Osteoblast (primary cell): Measurements from ENCODE around the gene CACHD1. TPM values are rescaled to one million over a fixed set of nuclear protein-coding genes. Genes with fewer than 3 reads are reported as not detected.
A peak's percentile ranks its signal among the peaks of the same experiment; 100 is the strongest.

Experiments used
- DNase-seq: peaks from one replicate; pipeline ENCODE4 v3.0.0; 2011; ENCODE audit warnings: low spot score, mixed read lengths; ENCODE audit not compliant: insufficient read length; ENCODE audit errors: missing footprints
- H2AFZ ChIP-seq: 2 replicates; pipeline ENCODE4 v1.6.0; 2011; ENCODE audit warnings: mild to moderate bottlenecking, low read length
- H3K27ac ChIP-seq: 2 replicates; pipeline ENCODE4 v1.5.1; 2011; ENCODE audit warnings: mild to moderate bottlenecking, low read depth, low read length, moderate library complexity
- H3K27me3 ChIP-seq: 2 replicates; pipeline ENCODE4 v1.6.0; 2012; ENCODE audit warnings: mild to moderate bottlenecking, control low read depth, inconsistent platforms, low read length, moderate library complexity; ENCODE audit not compliant: insufficient read depth
- H3K36me3 ChIP-seq: 2 replicates; pipeline ENCODE4 v1.5.1; 2011; ENCODE audit warnings: mild to moderate bottlenecking, low read length, control low read depth, moderate library complexity; ENCODE audit not compliant: insufficient read depth
- H3K4me1 ChIP-seq: 2 replicates; pipeline ENCODE4 v1.5.1; 2011; ENCODE audit warnings: mild to moderate bottlenecking, low read length, control low read depth, moderate library complexity; ENCODE audit not compliant: insufficient read depth
- H3K4me2 ChIP-seq: 2 replicates; pipeline ENCODE4 v1.6.0; 2011; ENCODE audit warnings: mild to moderate bottlenecking, low read length; ENCODE audit not compliant: insufficient read depth
- H3K4me3 ChIP-seq: fragments of 200-600 bp; sonication (generic); 3 replicates; pipeline ENCODE4 v1.5.1; 2012; ENCODE audit warnings: mild to moderate bottlenecking, low read length, inconsistent platforms; ENCODE audit not compliant: insufficient read depth
- H3K79me2 ChIP-seq: 2 replicates; pipeline ENCODE4 v1.6.0; 2012; ENCODE audit warnings: mild to moderate bottlenecking, low read length, control low read depth, inconsistent platforms; ENCODE audit not compliant: insufficient read depth
- H3K9me3 ChIP-seq: 2 replicates; pipeline ENCODE4 v1.5.1; 2011; ENCODE audit warnings: low read depth, low read length, control low read depth
- H4K20me1 ChIP-seq: 2 replicates; pipeline ENCODE4 v1.6.0; 2012; ENCODE audit warnings: mild to moderate bottlenecking, low read length, control low read depth; ENCODE audit not compliant: insufficient read depth
- total RNA-seq: library from RNA; depleted of rRNA; stranded (reverse); fragments of >200 nt; gene quantifications from 2 replicates; pipeline ENCODE4 v1.2.3, GENCODE V29; 2012
- TF ChIP-seq, protein P1 (sequence below): IDR thresholded peaks from 2 replicates; pipeline ENCODE4 v1.5.1; 2011; ENCODE audit warnings: mild to moderate bottlenecking, low read depth, low read length, moderate library complexity; ENCODE audit errors: extremely low read depth

Gene CACHD1
- total RNA-seq, 1 donor: 5.1 TPM

DNA sequence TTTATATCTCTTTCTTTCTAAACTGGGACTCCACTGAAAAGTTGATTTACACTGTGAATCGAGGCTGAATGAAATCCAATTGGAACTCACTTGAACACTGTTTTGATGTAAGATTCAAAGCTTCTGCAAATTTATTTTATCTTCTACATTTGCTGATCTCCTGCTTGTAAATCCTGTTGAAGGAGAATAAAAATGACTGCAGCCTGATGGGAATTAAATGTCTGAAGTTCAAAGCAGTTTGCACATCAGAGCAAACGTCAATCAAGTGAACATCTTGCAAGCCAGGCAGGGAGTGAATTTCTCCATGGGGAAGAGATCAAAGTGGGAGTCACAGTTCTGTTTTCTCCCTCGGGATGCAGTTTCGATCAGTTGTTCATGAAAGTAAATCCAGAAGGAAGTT, 127.2 kb downstream of the CACHD1 start:
- H3K4me3 ChIP-seq: no peak overlapping the region
- no peak for DNase-seq
- no peak overlapping the region for H2AFZ ChIP-seq
- peaks cover 7% of the 10 kb centered on the region for H3K4me1 ChIP-seq
- H3K36me3 ChIP-seq: no peaks in the 10 kb centered on the region
- TF ChIP-seq, protein P1, sequence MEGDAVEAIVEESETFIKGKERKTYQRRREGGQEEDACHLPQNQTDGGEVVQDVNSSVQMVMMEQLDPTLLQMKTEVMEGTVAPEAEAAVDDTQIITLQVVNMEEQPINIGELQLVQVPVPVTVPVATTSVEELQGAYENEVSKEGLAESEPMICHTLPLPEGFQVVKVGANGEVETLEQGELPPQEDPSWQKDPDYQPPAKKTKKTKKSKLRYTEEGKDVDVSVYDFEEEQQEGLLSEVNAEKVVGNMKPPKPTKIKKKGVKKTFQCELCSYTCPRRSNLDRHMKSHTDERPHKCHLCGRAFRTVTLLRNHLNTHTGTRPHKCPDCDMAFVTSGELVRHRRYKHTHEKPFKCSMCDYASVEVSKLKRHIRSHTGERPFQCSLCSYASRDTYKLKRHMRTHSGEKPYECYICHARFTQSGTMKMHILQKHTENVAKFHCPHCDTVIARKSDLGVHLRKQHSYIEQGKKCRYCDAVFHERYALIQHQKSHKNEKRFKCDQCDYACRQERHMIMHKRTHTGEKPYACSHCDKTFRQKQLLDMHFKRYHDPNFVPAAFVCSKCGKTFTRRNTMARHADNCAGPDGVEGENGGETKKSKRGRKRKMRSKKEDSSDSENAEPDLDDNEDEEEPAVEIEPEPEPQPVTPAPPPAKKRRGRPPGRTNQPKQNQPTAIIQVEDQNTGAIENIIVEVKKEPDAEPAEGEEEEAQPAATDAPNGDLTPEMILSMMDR: no peak
- H3K27ac ChIP-seq: no peak overlapping the region
- H3K27me3 ChIP-seq: no peaks in the 10 kb centered on the region
- H3K4me2 ChIP-seq: no peak overlapping the region
- H4K20me1 ChIP-seq: no peaks in the 10 kb centered on the region
- no peaks in the 10 kb centered on the region for H3K79me2 ChIP-seq
- no peaks in the 10 kb centered on the region for H3K9me3 ChIP-seq

DNA sequence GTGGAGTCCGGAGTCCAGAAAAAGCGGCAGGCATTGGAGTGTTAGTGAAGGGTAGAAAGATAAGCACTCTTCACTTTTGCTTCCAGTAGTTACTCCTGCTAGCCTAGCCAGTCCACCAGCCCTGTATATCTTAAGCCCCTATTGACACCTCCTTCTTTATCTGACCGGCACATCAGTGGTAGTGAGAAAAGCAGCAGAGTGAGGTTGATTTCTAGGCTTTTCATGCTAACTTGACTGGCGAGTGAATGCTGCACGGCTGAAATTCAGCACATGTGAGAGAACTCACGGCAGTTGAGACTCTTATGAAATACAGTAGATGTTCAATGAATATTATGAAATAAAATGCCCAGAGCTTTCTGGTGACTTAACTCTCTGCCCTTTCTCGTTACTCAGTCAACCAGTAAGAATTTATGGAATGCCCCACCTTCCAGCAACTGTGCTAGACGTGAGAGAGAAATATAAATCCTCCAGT, 128.2 kb downstream of the CACHD1 start:
- Histone ChIP-seq H4K20me1 (no peaks in the 10 kb centered on the region), H3K4me2 (peak overlapping the region; percentile 54), H3K4me3 (no peak overlapping the region), H3K4me1 (peaks cover 7% of the 10 kb centered on the region), H2AFZ (no peak overlapping the region), H3K27me3 (no peaks in the 10 kb centered on the region), H3K79me2 (no peaks in the 10 kb centered on the region), H3K9me3 (no peaks in the 10 kb centered on the region), H3K36me3 (no peaks in the 10 kb centered on the region), H3K27ac (no peak overlapping the region)
- peak; percentile 48 for DNase-seq
- TF ChIP-seq, protein P1: no peak

GRCh38 chr1:64599242-64599641, 129.3 kb downstream of the CACHD1 start:
- H3K9me3 ChIP-seq: no peaks in the 10 kb centered on the region
- H3K4me1 ChIP-seq: peaks cover 7% of the 10 kb centered on the region
- TF ChIP-seq, protein P1: no peak
- no peaks in the 10 kb centered on the region for H4K20me1 ChIP-seq
- no peaks in the 10 kb centered on the region for H3K36me3 ChIP-seq
- no peak for DNase-seq
- H3K4me2 ChIP-seq: no peak overlapping the region
- H3K4me3 ChIP-seq: no peak overlapping the region
- H3K27me3 ChIP-seq: no peaks in the 10 kb centered on the region
- no peak overlapping the region for H2AFZ ChIP-seq
- H3K79me2 ChIP-seq: no peaks in the 10 kb centered on the region
- H3K27ac ChIP-seq: no peak overlapping the region

DNA sequence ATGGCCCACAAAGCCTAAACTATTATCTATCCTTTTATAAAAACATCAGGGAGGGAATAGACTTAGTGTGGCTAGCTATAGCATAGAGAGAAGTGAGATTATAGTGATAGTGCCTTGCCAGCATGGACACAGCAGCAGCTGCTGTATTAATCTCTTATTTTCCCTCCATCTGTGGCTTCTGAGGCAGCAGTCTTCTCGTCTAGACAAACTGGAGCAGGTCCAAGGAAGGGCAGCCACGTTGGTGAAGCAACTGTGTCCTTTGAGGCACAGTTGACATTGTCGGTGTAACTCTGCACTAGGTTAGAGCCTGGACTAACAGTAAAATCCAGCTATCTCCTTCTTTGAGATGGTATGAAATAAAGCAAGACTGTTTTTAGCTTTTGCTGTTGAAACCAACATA, 131.3 kb downstream of the CACHD1 start:
- Histone ChIP-seq H2AFZ (no peak overlapping the region), H3K27me3 (no peaks in the 10 kb centered on the region), H3K4me2 (no peak overlapping the region), H3K9me3 (no peaks in the 10 kb centered on the region), H3K4me3 (no peak overlapping the region), H3K4me1 (peaks cover 7% of the 10 kb centered on the region), H3K36me3 (no peaks in the 10 kb centered on the region), H4K20me1 (no peaks in the 10 kb centered on the region), H3K27ac (no peak overlapping the region), H3K79me2 (no peaks in the 10 kb centered on the region)
- DNase-seq: no peak
- TF ChIP-seq, protein P1: no peak
